Heart left ventricle (tissue), 13 donors: ENCODE measurements around the gene SORBS1.

Source experiments
- CTCF ChIP-seq, 12 donors: fragments of 200-600 bp; sonication (generic) in 4 of 12; IDR thresholded peaks; one replicate each; pipeline versions ENCODE4 v1.5.0 to v1.8.0; 2018 to 2022; ENCODE audit warnings: antibody characterized with exemption in 12 of 12, mild to moderate bottlenecking in 5 of 12
- POLR2A ChIP-seq, 2 donors: fragments of 450-650 bp; IDR thresholded peaks; one replicate each; pipeline ENCODE4 v1.6.1; 2017; ENCODE audit warnings: antibody characterized with exemption in 2 of 2, mild to moderate bottlenecking in 2 of 2, moderate library complexity in 2 of 2
- donor health status: ischemic (EF 13 %, LVEDD 7.1; RV severe dilation, severe dysfunction).
- donor health status: DM: no; HTN: yes; CAD: no.
- donor health status: DM: no; HTN: no; CAD: no.
- donor health status: ischemic (EF 25% LVEDD 6.9; RV normal size, moderate dysfunction).
- donor health status: ischemic (EF 25% LVEDD 5.7; RV mildly dilated, moderate dysfunction).
- donor health status: ischemic (EF 35%, LVEDD 5.7; RV mildly dilated, moderate dysfunction).
- donor health status: nonischemic (EF 11% LVEDD 7.7; RV severe dilation, severe dysfunction).
- donor health status: DM: yes; HTN: yes; CAD: no.
- donor health status: PGD.
- donor health status: ischemic (EF 29% LVEDD 5.4; RV normal size, mild dysfunction).
- donor health status: nonischemic (EF 23%, LVEDD 6.1; RV moderate dilation, normal function).

GRCh38 chr10:95572131-95572820 lies 11.1 kb upstream of the SORBS1 start:
- TF ChIP-seq CTCF (IDR thresholded peaks at IDR 0.05) (no peak), POLR2A (IDR thresholded peaks at IDR 0.05) (no peak)
